GM21526 (cell line): ENCODE measurements around the gene OGA.
"Not testable (repeated sequence)": the region's sequence is repeated elsewhere in the genome, so short reads cannot be mapped to it uniquely, and the experiment has no call there.

Source experiments
- ATAC-seq: cut with Tn5 transposase; IDR thresholded peaks from one replicate; pipeline ENCODE4 v1.9.1; 2021; ENCODE audit warnings: moderate library complexity; ENCODE audit not compliant: unreplicated experiment, low FRiP score

OGA gene

DNA sequence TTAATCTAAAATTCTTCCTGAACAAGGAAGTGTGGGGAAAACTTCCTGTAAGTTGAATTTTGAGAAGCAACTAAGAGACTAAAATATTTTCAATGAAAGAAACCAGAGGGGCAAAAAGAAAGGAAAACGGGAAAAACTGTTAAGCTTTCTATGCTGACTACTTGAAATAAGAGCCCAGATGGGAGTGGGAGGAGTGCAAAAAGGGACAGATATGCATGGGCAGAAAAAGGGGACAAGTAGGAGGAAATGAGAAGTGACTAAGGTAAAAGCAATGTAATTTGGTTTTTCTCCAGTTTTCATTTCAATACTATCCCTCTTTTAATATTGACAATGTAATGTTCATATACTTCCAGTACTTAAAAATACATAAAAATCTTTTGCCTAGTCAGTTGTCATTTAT is 11.1 kb downstream of the OGA start:
- no peak for ATAC-seq

DNA sequence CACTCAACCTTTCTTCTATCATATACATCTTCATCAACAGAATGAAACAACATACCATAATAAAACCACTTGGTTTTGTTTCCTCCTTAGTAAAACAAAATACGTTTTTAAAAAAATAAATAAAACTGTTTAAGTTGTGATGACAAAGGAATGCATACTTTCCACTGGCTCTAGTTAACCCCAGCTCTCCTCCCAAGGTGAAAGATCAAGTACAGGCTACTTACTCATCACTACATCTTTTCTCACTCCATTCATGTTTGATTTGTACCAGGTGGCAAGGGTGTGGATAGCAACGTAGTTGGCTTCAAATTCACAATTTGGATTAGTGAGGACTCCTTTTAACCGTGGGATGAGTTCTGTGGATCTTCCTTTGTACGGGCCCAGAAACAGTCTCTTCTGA is 14.7 kb downstream of the OGA start:
- ATAC-seq, result no peak

DNA sequence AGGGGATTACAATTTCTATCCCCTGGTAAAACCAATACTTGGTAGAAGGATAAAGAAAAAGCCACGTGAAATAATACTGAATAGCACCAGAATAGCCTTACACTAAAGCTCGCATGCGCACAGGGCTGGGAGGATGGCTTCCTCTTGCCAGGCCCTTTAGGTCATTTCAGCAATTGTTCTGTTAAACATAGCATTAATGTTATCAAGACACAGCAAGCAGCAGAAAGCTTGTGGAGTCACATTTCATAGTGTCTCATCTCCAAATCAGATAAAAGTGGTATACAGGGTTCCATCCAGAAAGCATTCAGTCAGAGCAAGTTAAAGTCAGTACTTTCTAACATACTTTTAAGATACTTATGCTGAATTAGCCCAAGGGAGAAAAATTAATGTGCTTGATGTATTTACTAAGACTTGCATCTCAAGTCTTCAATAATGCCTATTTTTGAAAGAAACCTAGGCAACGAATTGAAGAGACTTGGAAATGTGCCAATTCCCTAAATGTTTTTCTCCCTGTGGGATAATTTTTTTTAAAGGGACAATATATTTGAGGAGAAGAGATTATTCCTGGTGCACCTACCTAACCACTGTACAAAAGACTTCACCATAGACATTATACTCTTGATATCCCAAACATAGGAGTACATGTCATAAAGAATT is 20.7 kb downstream of the OGA start:
- ATAC-seq, result no peak

- ATAC-seq, result no peak
These were observed 24.7 kb downstream of the OGA start for GRCh38 chr10:101793526-101793925.

- ATAC-seq, result no peak
These were observed 28.6 kb downstream of the OGA start for GRCh38 chr10:101789686-101790085.

- ATAC-seq, result not testable (repeated sequence)
These were observed 29.0 kb downstream of the OGA start for GRCh38 chr10:101789231-101789630.

GRCh38 chr10:101785801-101786200 is 32.4 kb downstream of the OGA start:
- ATAC-seq, result no peak

GRCh38 chr10:101784558-101784957 is 33.7 kb downstream of the OGA start:
- ATAC-seq, result no peak

GRCh38 chr10:101783736-101784118 is 34.5 kb downstream of the OGA start:
- no peak for ATAC-seq

DNA sequence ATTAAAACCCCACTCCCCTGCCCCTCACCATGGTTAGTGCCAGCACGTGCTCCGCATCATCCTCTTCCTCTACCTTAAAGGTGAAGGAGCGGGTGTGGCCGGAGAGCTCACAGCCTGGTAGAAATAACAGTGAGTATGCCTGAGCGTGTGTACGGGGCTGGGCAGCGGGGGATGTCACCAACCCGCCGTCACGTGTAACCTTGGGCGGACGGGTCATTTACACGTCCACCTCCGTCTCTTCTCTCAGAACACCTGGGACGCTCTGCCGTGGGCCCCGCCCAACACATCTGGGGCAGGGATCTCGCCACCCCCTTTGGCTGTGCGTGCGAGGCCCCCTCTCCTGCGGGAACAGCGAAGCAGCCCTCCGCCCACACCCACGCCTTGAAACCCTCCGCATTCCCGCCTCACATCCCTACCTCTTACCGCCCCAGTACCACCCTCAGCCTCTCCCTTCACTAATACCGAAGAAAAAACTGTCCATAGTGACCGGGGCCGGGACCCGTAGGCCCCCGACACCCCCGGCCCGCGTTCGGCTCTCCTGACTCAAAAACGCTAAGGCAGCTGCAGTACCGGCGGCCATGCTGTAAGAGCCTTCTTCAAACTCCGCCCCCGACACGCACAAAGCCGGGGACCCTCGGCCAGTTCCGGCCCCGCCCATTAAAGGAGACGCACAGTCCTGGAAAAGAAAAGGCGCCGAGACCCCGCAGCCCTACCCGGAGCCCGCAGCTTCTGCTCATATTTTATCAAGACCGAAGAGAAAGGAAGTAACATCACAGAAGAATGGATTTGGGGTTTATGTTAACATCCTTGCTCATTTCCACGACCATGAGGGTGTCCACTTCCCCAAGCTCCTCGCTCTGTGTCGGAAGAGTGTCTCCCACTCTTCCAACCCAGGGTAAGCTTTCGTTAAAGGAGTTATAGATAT is 35.2 kb downstream of the OGA start, which contains the start of gene NPM3:
Gene NPM3, minus strand, starts transcription at position 636 of the 925 bp plus-strand sequence. Its CDS starts 56 bp downstream, at position 580.
- peak; percentile 47 for ATAC-seq

DNA sequence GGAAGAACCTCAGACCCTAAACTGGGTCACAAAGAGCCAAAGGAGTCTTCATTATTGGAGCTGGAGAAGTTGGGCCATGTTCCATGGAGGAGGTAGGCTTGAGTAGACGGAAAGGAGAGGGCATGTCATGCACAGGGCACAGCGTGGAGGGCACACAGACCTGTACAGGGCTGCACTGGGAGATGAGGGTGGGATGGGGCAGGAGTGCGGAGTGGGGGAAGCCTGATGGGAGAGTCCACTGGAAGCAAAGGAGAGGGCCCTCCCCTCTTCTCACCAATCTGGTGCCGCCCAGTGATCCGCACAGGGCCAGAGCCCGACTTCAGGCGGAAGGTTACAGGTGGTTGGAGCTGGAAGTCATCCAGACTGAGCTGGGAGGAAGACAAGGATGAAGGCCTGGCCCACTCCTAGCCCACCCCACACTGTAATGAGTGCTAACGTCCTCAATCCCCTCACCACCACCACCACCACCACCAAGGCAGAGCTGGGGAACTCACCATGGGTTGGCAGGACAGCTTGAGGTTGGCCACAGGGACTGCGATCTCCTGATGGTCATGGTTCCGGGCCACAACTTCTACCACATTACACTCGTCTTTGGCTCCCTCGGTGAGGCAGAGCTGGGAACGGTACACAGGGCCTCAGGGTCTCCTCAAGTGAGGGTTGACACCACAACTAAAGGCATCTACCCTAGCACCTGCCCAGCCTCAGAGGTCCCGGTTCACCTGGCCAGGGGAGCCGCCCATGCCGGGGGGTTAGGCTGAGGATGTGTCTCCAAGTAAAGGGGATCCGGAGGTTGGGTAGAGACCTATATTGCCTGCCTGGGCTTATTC is 36.0 kb downstream of the OGA start:
- no peak for ATAC-seq

GRCh38 chr10:101781655-101781983 is 36.6 kb downstream of the OGA start:
- ATAC-seq, result no peak

DNA sequence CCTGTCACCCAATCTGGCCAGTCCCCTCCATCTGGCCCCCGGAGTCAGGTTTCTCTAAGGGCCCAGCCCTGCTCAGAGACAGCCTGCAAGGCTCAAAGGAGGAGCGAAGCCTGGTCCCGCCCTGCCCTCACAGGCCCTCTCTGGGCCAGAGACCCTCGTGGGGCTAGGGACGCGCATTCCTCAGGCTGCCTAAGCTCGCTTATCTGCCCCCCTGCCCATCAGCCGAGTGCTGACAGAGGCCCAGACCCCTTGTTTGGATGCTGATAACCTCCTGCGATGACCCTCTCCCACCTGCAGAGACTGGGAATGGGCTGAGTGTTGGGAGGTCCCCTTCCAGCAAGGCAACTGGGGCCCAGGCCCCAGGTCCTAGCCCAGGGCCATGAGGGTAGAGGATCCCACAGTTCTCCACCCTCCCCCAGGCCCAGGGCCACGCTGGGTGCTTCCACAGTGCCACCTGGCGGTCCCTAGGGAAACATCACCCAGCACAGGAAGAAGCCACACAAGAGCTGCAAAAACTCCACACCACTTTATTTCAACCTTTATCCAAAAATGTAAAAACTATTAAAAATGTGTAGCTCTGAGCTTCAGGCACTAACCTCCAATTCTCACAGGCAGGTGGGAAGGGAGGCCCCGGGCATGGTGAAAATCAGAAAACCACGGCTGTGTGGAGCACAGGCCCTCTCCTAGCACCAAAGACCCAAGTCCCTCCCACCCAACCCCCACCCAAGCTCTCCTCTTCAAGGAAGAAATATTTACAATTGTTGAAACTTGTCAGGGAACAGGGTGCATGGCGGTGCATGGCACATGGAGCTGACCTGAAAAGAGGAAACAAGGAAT is 37.2 kb downstream of the OGA start:
- no peak for ATAC-seq

- no peak for ATAC-seq
These were observed 37.9 kb downstream of the OGA start for GRCh38 chr10:101780187-101780817.

- no peak for ATAC-seq
These were observed 38.6 kb downstream of the OGA start for GRCh38 chr10:101779544-101780186.

DNA sequence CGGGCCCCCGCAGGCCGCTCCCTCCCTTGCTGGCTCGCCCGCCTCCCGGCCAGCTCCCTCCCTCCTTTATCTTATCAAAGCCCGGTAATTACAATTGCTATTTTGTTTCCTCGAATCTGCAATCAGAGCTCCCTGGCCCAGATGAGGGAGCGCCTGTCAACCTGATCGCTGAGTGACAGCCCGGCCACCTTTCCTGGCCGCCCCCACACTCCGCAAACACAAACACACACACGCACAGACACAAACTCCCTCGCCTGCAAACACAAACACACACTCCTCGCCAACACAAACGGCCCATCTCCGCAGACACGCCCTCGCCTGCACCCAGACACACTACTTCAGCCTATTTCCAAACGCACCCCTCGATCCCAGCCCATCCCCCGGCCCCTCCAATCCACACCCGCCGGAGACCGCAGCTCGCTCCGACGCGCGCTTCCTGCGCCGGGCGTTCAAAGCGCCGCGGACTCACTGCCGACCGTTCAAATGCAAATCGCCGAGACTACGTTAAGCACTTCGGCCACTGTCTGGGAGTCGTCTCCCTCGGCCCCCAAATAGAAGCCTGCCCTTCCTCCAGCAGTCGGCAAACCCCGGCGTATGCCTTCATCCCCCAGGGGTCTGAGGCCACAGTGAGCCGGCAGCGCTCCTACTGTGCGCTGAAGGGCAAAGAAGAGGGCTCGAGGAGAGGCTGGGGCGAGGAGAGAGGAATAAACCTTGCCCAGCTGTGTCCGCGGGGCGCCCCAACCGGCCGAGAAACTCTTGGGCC is 39.3 kb downstream of the OGA start:
- no peak for ATAC-seq

DNA sequence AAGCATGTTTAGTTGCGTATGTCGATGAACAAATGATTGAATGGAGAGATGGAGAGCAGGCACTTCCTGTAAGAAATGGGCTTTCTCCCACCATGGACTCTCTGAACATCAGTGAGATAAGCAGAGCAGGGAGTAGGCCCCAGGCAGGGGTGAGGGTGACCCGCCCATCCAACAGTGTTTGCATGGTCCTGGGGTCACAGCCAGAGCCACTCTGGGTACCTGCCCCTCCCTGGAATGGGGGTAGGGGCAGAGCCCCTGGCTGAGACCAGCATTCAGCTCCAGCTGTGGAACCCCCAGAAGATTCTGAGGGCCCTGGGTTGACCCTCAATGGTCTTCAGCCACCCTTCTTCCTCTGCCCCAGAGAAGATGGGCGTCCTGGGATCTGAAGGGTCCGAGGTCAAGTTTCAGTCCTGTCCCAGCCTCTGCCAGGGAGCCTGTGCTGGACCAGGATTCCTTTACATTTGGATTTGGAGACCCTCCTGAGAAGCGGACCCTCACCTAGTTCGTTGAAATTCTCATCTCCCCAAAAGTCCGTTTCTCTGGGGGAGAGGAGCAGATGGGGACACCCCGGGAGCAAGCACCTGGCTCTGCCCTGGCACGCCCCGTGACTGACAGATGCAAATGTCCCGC is 40.0 kb downstream of the OGA start:
- ATAC-seq, result no peak

- ATAC-seq, result no peak
These were observed 40.6 kb downstream of the OGA start for GRCh38 chr10:101777619-101778145.
